ENCODE data around the gene CRYBG3. TPM values are rescaled to one million over a fixed set of nuclear protein-coding genes. Genes with fewer than 3 reads are reported as not detected.

CRYBG3 gene
- total and polyA plus RNA-seq, 4 donors: 1.1 to 9.5 (median 2.5) TPM

DNA sequence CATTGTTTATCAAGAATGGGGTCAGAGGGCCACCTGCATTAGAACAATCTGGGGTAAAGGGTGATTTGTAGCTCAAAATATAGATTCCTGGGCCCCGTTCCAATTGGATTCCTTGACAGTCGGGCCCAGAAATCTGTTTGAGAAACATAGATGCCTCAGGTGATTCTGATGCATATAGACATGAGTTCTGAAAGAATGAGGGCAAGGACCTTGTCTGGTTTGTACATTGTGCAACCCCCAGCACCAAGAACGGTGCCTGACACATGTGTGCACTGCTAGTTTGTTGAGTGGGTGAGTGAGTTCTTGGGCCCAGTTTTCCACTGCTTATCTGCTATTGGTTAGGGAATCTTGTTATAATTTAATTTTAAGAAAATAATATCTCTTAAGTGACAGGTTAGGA, 16.6 kb downstream of the CRYBG3 start:
- no peak overlapping the region for H3K27ac ChIP-seq (ENCODE audit: low read depth in 1 of 2, low read length in 2 of 2)
- no peak overlapping the region for H3K9ac ChIP-seq (ENCODE audit: low read depth in 1 of 2, low read length in 2 of 2)
- H3K9me3 ChIP-seq (ENCODE audit: control insufficient read depth in 4 of 4, low read length in 3 of 4): no peaks in the 10 kb centered on the region
- DNase-seq (ENCODE audit: low spot score): no peak
- 73% methylated on average over 3 of the region's 3 CpGs for WGBS
- H3K4me1 ChIP-seq (ENCODE audit: control insufficient read depth in 4 of 4, insufficient read depth in 4 of 4, low read length in 3 of 4): no peaks in the 10 kb centered on the region
- no peaks in the 10 kb centered on the region for H3K36me3 ChIP-seq (ENCODE audit: control insufficient read depth in 4 of 4, insufficient read depth in 3 of 4, low read depth in 1 of 4, low read length in 3 of 4)
- H3K4me3 ChIP-seq (ENCODE audit: low read depth in 1 of 3, low read length in 3 of 3): no peak overlapping the region
- H3K27me3 ChIP-seq (ENCODE audit: control insufficient read depth in 4 of 4, insufficient read depth in 4 of 4, low read length in 3 of 4): no peaks in the 10 kb centered on the region
- TF ChIP-seq YY1 (IDR thresholded peaks at IDR 0.05) (no peak), RAD21 (IDR thresholded peaks at IDR 0.05) (no peak), EGR1 (IDR thresholded peaks at IDR 0.05; ENCODE audit: low read depth in 2 of 2) (no peak), TAF1 (conservative IDR thresholded peaks at IDR 0.05) (no peak), HNF4G (IDR thresholded peaks at IDR 0.05) (no peak), JUND (IDR thresholded peaks at IDR 0.05) (no peak), GABPA (IDR thresholded peaks at IDR 0.05 in 1 of 2, conservative IDR thresholded peaks at IDR 0.05 in 1 of 2) (no peak), FOXA1 (IDR thresholded peaks at IDR 0.05) (no peak), FOXA2 (IDR thresholded peaks at IDR 0.05) (no peak)
- TF ChIP-seq, protein P1, sequence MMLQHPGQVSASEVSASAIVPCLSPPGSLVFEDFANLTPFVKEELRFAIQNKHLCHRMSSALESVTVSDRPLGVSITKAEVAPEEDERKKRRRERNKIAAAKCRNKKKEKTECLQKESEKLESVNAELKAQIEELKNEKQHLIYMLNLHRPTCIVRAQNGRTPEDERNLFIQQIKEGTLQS (IDR thresholded peaks at IDR 0.05): no peak
- TF ChIP-seq, protein P2, sequence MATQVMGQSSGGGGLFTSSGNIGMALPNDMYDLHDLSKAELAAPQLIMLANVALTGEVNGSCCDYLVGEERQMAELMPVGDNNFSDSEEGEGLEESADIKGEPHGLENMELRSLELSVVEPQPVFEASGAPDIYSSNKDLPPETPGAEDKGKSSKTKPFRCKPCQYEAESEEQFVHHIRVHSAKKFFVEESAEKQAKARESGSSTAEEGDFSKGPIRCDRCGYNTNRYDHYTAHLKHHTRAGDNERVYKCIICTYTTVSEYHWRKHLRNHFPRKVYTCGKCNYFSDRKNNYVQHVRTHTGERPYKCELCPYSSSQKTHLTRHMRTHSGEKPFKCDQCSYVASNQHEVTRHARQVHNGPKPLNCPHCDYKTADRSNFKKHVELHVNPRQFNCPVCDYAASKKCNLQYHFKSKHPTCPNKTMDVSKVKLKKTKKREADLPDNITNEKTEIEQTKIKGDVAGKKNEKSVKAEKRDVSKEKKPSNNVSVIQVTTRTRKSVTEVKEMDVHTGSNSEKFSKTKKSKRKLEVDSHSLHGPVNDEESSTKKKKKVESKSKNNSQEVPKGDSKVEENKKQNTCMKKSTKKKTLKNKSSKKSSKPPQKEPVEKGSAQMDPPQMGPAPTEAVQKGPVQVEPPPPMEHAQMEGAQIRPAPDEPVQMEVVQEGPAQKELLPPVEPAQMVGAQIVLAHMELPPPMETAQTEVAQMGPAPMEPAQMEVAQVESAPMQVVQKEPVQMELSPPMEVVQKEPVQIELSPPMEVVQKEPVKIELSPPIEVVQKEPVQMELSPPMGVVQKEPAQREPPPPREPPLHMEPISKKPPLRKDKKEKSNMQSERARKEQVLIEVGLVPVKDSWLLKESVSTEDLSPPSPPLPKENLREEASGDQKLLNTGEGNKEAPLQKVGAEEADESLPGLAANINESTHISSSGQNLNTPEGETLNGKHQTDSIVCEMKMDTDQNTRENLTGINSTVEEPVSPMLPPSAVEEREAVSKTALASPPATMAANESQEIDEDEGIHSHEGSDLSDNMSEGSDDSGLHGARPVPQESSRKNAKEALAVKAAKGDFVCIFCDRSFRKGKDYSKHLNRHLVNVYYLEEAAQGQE (IDR thresholded peaks at IDR 0.05): no peak

DNA sequence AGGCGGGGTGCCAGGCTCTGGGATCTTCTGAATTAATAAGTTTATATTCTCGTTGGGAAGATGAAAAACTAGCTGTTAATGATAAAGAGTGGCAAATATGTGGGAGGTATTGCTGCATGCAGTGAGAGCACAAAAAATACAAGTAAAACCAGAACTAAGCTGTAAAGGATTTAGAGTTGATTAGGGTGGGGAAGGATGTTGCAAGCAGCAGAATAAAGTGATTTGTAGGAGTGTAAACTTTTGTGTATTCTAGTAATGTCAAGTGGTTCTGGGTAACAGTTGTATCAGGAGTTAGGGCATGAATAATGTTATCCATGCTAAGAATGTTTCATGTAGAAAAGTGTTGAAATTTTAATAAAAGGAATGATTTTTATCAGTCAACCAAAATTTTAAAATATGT, 18.1 kb downstream of the CRYBG3 start:
- Histone ChIP-seq H3K9me3 (ENCODE audit: control insufficient read depth in 4 of 4, low read length in 3 of 4) (no peaks in the 10 kb centered on the region), H3K4me3 (ENCODE audit: low read depth in 1 of 3, low read length in 3 of 3) (no peak overlapping the region), H3K36me3 (ENCODE audit: control insufficient read depth in 4 of 4, insufficient read depth in 3 of 4, low read depth in 1 of 4, low read length in 3 of 4) (no peaks in the 10 kb centered on the region), H3K9ac (ENCODE audit: low read depth in 1 of 2, low read length in 2 of 2) (no peak overlapping the region), H3K4me1 (ENCODE audit: control insufficient read depth in 4 of 4, insufficient read depth in 4 of 4, low read length in 3 of 4) (no peaks in the 10 kb centered on the region), H3K27me3 (ENCODE audit: control insufficient read depth in 4 of 4, insufficient read depth in 4 of 4, low read length in 3 of 4) (no peaks in the 10 kb centered on the region), H3K27ac (ENCODE audit: low read depth in 1 of 2, low read length in 2 of 2) (no peak overlapping the region)
- TF ChIP-seq EGR1 (IDR thresholded peaks at IDR 0.05; ENCODE audit: low read depth in 2 of 2) (no peak), GABPA (IDR thresholded peaks at IDR 0.05 in 1 of 2, conservative IDR thresholded peaks at IDR 0.05 in 1 of 2) (no peak), JUND (IDR thresholded peaks at IDR 0.05) (no peak), YY1 (IDR thresholded peaks at IDR 0.05) (no peak), NR2F2 (IDR thresholded peaks at IDR 0.05) (no peak), FOXA2 (IDR thresholded peaks at IDR 0.05) (no peak), SP1 (IDR thresholded peaks at IDR 0.05) (no peak), RXRA (IDR thresholded peaks at IDR 0.05) (no peak), FOXA1 (IDR thresholded peaks at IDR 0.05) (no peak), RAD21 (IDR thresholded peaks at IDR 0.05) (no peak), HNF4A (conservative IDR thresholded peaks at IDR 0.05) (no peak), HNF4G (IDR thresholded peaks at IDR 0.05) (no peak), TAF1 (conservative IDR thresholded peaks at IDR 0.05) (no peak)
- TF ChIP-seq, protein P2 (IDR thresholded peaks at IDR 0.05): no peak
- TF ChIP-seq, protein P1 (IDR thresholded peaks at IDR 0.05): no peak
- TF ChIP-seq, protein P3, sequence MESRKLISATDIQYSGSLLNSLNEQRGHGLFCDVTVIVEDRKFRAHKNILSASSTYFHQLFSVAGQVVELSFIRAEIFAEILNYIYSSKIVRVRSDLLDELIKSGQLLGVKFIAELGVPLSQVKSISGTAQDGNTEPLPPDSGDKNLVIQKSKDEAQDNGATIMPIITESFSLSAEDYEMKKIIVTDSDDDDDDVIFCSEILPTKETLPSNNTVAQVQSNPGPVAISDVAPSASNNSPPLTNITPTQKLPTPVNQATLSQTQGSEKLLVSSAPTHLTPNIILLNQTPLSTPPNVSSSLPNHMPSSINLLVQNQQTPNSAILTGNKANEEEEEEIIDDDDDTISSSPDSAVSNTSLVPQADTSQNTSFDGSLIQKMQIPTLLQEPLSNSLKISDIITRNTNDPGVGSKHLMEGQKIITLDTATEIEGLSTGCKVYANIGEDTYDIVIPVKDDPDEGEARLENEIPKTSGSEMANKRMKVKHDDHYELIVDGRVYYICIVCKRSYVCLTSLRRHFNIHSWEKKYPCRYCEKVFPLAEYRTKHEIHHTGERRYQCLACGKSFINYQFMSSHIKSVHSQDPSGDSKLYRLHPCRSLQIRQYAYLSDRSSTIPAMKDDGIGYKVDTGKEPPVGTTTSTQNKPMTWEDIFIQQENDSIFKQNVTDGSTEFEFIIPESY (IDR thresholded peaks at IDR 0.05): no peak
- TF ChIP-seq, protein P4, sequence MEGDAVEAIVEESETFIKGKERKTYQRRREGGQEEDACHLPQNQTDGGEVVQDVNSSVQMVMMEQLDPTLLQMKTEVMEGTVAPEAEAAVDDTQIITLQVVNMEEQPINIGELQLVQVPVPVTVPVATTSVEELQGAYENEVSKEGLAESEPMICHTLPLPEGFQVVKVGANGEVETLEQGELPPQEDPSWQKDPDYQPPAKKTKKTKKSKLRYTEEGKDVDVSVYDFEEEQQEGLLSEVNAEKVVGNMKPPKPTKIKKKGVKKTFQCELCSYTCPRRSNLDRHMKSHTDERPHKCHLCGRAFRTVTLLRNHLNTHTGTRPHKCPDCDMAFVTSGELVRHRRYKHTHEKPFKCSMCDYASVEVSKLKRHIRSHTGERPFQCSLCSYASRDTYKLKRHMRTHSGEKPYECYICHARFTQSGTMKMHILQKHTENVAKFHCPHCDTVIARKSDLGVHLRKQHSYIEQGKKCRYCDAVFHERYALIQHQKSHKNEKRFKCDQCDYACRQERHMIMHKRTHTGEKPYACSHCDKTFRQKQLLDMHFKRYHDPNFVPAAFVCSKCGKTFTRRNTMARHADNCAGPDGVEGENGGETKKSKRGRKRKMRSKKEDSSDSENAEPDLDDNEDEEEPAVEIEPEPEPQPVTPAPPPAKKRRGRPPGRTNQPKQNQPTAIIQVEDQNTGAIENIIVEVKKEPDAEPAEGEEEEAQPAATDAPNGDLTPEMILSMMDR (IDR thresholded peaks at IDR 0.05; ENCODE audit: low read depth, low read length, missing input control): no peak
- TF ChIP-seq, protein P5, sequence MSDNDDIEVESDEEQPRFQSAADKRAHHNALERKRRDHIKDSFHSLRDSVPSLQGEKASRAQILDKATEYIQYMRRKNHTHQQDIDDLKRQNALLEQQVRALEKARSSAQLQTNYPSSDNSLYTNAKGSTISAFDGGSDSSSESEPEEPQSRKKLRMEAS (IDR thresholded peaks at IDR 0.05): no peak
- DNase-seq (ENCODE audit: low spot score): no peak
- 89% methylated on average over 2 of the region's 2 CpGs for WGBS
